ENCODE data around the gene CHCHD4. TPM values are rescaled to one million over a fixed set of nuclear protein-coding genes. Genes with fewer than 3 reads are reported as not detected.

CHCHD4 gene
- total RNA-seq, 4 donors from 2014 or later = 15.1 to 20.2 (median 16.0) TPM

DNA sequence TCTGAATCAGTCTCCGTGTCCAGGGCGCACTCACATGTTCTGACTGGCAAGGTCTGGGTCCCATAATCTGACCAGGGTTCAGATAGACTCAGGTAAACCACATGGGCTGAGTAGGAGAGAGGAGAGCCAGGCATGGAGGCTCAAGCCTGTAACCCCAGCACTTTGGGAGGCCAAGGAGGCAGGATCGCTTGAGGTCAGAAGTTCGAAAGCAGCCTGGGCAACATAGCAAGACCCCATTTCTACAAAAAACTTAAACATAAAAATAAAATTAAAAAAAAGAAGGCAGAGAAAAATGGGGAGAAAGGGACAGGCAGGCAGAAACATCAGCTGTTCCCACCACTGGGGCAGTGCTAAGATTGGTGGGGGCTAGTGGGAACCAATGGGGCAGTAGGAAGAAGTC lies 5.6 kb upstream of the CHCHD4 start:
- Histone ChIP-seq H3K9me3 (no peaks in the 10 kb centered on the region), H3K36me3 (peaks cover 60 to 65% of the 10 kb centered on the region in 2 donors), H3K27ac (no peak overlapping the region), H3K27me3 (no peaks in the 10 kb centered on the region), H3K4me1 (peaks cover 16 to 18% of the 10 kb centered on the region in 2 donors), H3K4me3 (replicated peaks in 1 of 3) (no peak overlapping the region)
- no peak for DNase-seq
- intact Hi-C loops (cut with DNase I) = no loop called here
- WGBS, 2 donors = 95 to 96% methylated on average over 4 of the region's 4 CpGs
- TF ChIP-seq, protein P1, sequence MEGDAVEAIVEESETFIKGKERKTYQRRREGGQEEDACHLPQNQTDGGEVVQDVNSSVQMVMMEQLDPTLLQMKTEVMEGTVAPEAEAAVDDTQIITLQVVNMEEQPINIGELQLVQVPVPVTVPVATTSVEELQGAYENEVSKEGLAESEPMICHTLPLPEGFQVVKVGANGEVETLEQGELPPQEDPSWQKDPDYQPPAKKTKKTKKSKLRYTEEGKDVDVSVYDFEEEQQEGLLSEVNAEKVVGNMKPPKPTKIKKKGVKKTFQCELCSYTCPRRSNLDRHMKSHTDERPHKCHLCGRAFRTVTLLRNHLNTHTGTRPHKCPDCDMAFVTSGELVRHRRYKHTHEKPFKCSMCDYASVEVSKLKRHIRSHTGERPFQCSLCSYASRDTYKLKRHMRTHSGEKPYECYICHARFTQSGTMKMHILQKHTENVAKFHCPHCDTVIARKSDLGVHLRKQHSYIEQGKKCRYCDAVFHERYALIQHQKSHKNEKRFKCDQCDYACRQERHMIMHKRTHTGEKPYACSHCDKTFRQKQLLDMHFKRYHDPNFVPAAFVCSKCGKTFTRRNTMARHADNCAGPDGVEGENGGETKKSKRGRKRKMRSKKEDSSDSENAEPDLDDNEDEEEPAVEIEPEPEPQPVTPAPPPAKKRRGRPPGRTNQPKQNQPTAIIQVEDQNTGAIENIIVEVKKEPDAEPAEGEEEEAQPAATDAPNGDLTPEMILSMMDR (IDR thresholded peaks at IDR 0.05) = no peak
- TF ChIP-seq POLR2A (IDR thresholded peaks at IDR 0.05) = no peak

DNA sequence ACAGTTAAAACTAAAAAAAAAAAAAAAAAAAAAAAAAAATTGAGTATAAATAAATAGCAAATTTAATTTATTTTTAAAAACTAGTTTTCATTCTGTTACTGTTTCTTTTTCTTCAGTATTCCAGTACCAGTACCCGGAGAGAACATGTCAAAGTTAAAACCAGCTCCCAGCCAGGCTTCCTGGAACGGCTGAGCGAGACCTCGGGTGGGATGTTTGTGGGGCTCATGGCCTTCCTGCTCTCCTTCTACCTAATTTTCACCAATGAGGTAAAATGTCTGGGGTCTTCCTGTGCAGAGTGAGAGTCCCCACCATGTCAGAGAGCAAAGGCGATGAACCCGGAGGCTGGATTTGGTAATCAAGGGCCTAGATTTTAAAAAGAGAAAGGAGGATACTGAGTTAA lies 4.6 kb upstream of the CHCHD4 start:
- TF ChIP-seq, protein P1 (IDR thresholded peaks at IDR 0.05) = no peak
- TF ChIP-seq POLR2A (IDR thresholded peaks at IDR 0.05) = no peak
- no peaks in the 10 kb centered on the region for H3K9me3 ChIP-seq
- 95 to 96% methylated on average over 6 of the region's 6 CpGs for WGBS, 2 donors
- H3K4me1 ChIP-seq = peaks cover 16 to 18% of the 10 kb centered on the region in 2 donors
- no peaks in the 10 kb centered on the region for H3K27me3 ChIP-seq
- peaks cover 50 to 55% of the 10 kb centered on the region in 2 donors for H3K36me3 ChIP-seq
- no peak overlapping the region for H3K4me3 ChIP-seq (replicated peaks in 1 of 3)
- H3K27ac ChIP-seq = no peak overlapping the region
- no peak for DNase-seq
- intact Hi-C loops (cut with DNase I) = loop anchor here (10.0 kb wide), 1 partner anchor 46 kb away; the partner anchor contains the start of genes LSM3 and XPC

DNA sequence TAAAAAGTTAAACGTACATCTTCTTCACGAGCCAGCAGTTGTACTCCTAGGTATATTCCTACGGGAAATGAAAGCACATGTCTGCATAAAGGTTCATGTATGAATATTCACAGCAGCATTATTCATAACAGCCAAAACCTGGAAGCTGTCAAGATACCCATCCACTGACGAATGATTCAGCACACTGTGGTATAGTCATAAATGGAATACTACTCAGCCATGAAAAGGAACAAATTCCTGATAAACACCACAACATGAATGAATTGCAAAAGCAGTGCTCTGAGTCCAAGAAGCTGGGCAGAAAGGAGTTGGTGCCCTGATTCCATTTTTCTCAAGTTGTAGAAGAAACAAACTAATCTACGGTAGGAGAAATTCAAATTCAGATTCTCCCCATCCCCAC lies 4.1 kb upstream of the CHCHD4 start:
- Histone ChIP-seq H3K27ac (no peak overlapping the region), H3K9me3 (no peaks in the 10 kb centered on the region), H3K27me3 (no peaks in the 10 kb centered on the region), H3K36me3 (peaks cover 45 to 49% of the 10 kb centered on the region in 2 donors), H3K4me3 (replicated peaks in 1 of 3) (no peak overlapping the region), H3K4me1 (peaks cover 17 to 19% of the 10 kb centered on the region in 2 donors)
- TF ChIP-seq, protein P1 (IDR thresholded peaks at IDR 0.05) = no peak
- TF ChIP-seq POLR2A (IDR thresholded peaks at IDR 0.05) = no peak
- DNase-seq = no peak
- intact Hi-C loops (cut with DNase I) = loop anchor here (10.0 kb wide), 1 partner anchor 46 kb away; the partner anchor contains the start of genes LSM3 and XPC
- WGBS, 2 donors = 97 to 98% methylated on average over 5 of the region's 5 CpGs

DNA sequence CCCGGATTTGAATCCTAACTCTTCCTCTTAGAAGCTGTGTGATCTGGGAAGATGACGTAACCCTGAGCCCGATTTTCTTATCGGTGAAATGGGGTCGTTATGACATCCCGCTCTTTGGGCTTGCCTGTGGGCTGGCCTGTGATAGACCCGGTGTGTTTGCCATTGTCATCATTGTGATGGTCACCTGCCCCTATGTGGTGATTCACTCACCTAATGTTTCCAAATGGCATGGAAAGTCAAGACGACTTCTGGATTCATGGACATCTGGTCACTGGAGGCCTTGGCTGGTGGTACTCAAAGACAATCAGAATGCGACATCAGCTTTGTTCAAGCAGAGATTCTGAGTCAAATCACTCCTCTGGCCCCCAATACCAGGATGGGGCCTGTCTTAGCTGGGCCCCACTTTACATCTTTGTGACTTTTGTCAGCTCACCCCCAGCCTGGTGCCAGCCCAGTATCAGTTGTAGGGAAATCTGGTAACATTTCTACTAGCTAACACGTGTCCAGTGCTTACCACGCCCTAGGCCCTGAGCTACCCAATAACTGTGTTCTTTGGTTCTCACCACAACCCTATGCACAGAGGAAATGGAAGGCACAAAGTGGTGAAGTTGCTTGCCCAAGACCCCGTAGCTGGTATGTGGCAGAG lies 3.0 kb upstream of the CHCHD4 start:
- no peak for DNase-seq
- H3K4me1 ChIP-seq = peaks cover 26 to 27% of the 10 kb centered on the region in 2 donors

More for the DNA sequence above, 3.0 kb upstream of the CHCHD4 start:
- Histone ChIP-seq H3K9me3 (no peaks in the 10 kb centered on the region), H3K27ac (no peak overlapping the region), H3K36me3 (peaks cover 34 to 39% of the 10 kb centered on the region in 2 donors), H3K27me3 (no peaks in the 10 kb centered on the region), H3K4me3 (replicated peaks in 1 of 3) (no peak overlapping the region)
- intact Hi-C loops (cut with DNase I) = loop anchor here (10.0 kb wide), 1 partner anchor 47 kb away; the partner anchor contains the start of genes LSM3 and XPC
- TF ChIP-seq POLR2A (IDR thresholded peaks at IDR 0.05) = no peak
- TF ChIP-seq, protein P1 (IDR thresholded peaks at IDR 0.05) = no peak
- WGBS, 2 donors = 94 to 95% methylated on average over 12 of the region's 12 CpGs
